PC-9 (cell line): ENCODE data around the gene CACNA1B. TPM values are rescaled to one million over a fixed set of nuclear protein-coding genes. Genes with fewer than 3 reads are reported as not detected.

Experiments used
- BruUV-seq: library from RNA; stranded (reverse); fragments of 400-500 nt; replicated peaks from 2 replicates; lab custom pipeline; 2021; lab: Mats Ljungman, UMichigan
- CTCF ChIA-PET: fragments of 300-600 bp; sonication (Branson Sonifier 250); formaldehyde crosslinking; loops from one replicate; lab custom pipeline; 2022; ENCODE audit warnings: antibody characterized with exemption; lab: Charles Lee
- POLR2A ChIA-PET: fragments of 300-600 bp; sonication (Branson Sonifier 250); formaldehyde crosslinking; loops from one replicate; lab custom pipeline; 2022; ENCODE audit warnings: antibody characterized with exemption; ENCODE audit not compliant: unreplicated experiment; lab: Charles Lee
- DNase-seq, 2 experiments: peaks; one replicate each; pipeline versions ENCODE4 v3.0.0 to v3.0.0-alpha.2; 2015 to 2022; ENCODE audit warnings: mixed read lengths in 1 of 2
- H2AFZ ChIP-seq: fragments of 200-600 bp; sonication (generic); 2 replicates; pipeline ENCODE4 v1.8.1; 2017; ENCODE audit warnings: antibody characterized with exemption
- H3F3A ChIP-seq: fragments of 200-600 bp; sonication (generic); 2 replicates; pipeline ENCODE4 v1.8.1; 2017; ENCODE audit warnings: antibody characterized with exemption, mild to moderate bottlenecking, low read depth; ENCODE audit not compliant: insufficient read depth
- H3K27ac ChIP-seq: fragments of 200-600 bp; sonication (generic); 2 replicates; pipeline ENCODE4 v1.6.1; 2016; ENCODE audit warnings: mixed run types
- H3K27me3 ChIP-seq: fragments of 200-600 bp; sonication (generic); 2 replicates; pipeline ENCODE4 v1.6.1; 2016; ENCODE audit warnings: low read depth, mixed run types; ENCODE audit not compliant: insufficient read depth
- H3K36me3 ChIP-seq: fragments of 200-600 bp; sonication (generic); 2 replicates; pipeline ENCODE4 v1.6.1; 2016; ENCODE audit warnings: low read depth, mixed run types
- H3K4me1 ChIP-seq: fragments of 200-600 bp; sonication (generic); replicated peaks from 2 replicates; pipeline ENCODE4 v1.6.1; 2016; ENCODE audit warnings: mixed run types; ENCODE audit not compliant: insufficient read depth
- H3K4me2 ChIP-seq: fragments of 200-600 bp; sonication (generic); 2 replicates; pipeline ENCODE4 v1.6.1; 2017; ENCODE audit warnings: mixed run types
- H3K4me3 ChIP-seq: fragments of 200-600 bp; sonication (generic); 2 replicates; pipeline ENCODE4 v1.6.1; 2016; ENCODE audit warnings: mixed run types
- H3K79me2 ChIP-seq: fragments of 200-600 bp; sonication (generic); 2 replicates; pipeline ENCODE4 v1.6.1; 2017; ENCODE audit warnings: low read depth, mixed run types
- H3K9me2 ChIP-seq: fragments of 200-600 bp; sonication (generic); 2 replicates; pipeline ENCODE4 v1.8.1; 2017; ENCODE audit warnings: mild to moderate bottlenecking; ENCODE audit not compliant: insufficient read depth
- H3K9me3 ChIP-seq: fragments of 200-600 bp; sonication (generic); 2 replicates; pipeline ENCODE4 v1.8.1; 2016; ENCODE audit warnings: low read depth; ENCODE audit not compliant: insufficient read depth
- H4K20me1 ChIP-seq: fragments of 200-600 bp; sonication (generic); 2 replicates; pipeline ENCODE4 v1.8.1; 2017; ENCODE audit not compliant: insufficient read depth
- CTCF ChIP-seq: fragments of 200-600 bp; sonication (generic); conservative IDR thresholded peaks from 2 replicates; pipeline ENCODE4 v1.6.1; 2017; ENCODE audit warnings: mixed run types, antibody characterized with exemption, mild to moderate bottlenecking, moderate library complexity
- EZH2 ChIP-seq: fragments of 200-600 bp; sonication (generic); IDR thresholded peaks from 2 replicates; pipeline ENCODE4 v1.8.0; 2017; ENCODE audit warnings: antibody characterized with exemption, low read depth
- intact Hi-C: fragments of 100-400 bp; cut with micrococcal nuclease; formaldehyde crosslinking; loops from one replicate; pipeline ENCODE4 v1.10.0; 2022; ENCODE audit not compliant: unreplicated experiment
- total RNA-seq: library from RNA; stranded (reverse); gene quantifications from 2 replicates; pipeline ENCODE4 v1.2.3, GENCODE V29; 2021

Gene CACNA1B
- total RNA-seq, 1 experiment from 2014 or later: not detected

- TF ChIP-seq EZH2: no peak
- H3K36me3 ChIP-seq: no peaks in the 10 kb centered on the region
- H3K4me3 ChIP-seq: no peak overlapping the region
- ChIA-PET CTCF (no interaction called here), POLR2A (no interaction called here)
- intact Hi-C loops: no loop called here
- no peaks in the 10 kb centered on the region for H3K27me3 ChIP-seq
- no peaks in the 10 kb centered on the region for H3F3A ChIP-seq
- H3K4me2 ChIP-seq: no peak overlapping the region
- H3K4me1 ChIP-seq: no peaks in the 10 kb centered on the region
- H2AFZ ChIP-seq: no peak overlapping the region
- no peaks in the 10 kb centered on the region for H3K9me3 ChIP-seq
- no peaks in the 10 kb centered on the region; the same call in 1 of the 2 replicates for H4K20me1 ChIP-seq
- H3K27ac ChIP-seq: no peak overlapping the region
- no TSS peak for BruUV-seq
- H3K9me2 ChIP-seq: no peaks in the 10 kb centered on the region
- DNase-seq: no peak
- H3K79me2 ChIP-seq: no peaks in the 10 kb centered on the region
Measured at GRCh38 chr9:137833721-137834613, 43.6 kb upstream of the CACNA1B start.

DNA sequence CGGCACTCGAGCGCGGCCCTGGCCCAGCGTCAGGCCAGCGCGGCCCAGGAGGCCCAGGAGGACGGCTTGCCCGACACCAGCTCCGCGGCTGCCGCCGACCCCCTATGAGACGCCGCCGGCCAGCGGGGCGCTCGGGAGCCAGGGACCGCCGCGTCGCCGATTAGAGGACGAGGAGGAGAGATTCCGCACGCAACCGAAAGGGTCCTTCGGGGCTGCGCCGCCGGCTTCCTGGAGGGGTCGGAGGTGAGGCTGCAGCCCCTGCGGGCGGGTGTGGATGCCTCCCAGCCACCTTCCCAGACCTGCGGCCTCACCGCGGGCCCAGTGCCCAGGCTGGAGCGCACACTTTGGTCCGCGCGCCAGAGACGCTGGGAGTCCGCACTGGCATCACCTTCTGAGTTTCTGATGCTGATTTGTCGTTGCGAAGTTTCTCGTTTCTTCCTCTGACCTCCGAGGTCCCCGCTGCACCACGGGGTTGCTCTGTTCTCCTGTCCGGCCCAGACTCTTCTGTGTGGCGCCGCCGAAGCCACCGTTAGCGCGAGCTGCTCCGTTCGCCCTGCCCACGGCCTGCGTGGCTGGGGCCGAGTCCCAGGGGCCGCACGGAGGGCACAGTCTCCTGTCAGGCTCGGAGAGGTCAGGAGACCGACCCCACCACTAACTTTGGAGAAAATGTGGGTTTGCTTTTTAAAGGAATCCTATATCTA lies 42.6 kb upstream of the CACNA1B start:
- Histone ChIP-seq H3K9me2 (no peaks in the 10 kb centered on the region), H3K4me3 (no peak overlapping the region), H3K36me3 (no peaks in the 10 kb centered on the region), H3K27me3 (no peaks in the 10 kb centered on the region), H3K4me1 (no peaks in the 10 kb centered on the region), H3K79me2 (no peaks in the 10 kb centered on the region), H3K4me2 (no peak overlapping the region), H3K9me3 (no peaks in the 10 kb centered on the region), H3K27ac (no peak overlapping the region), H3F3A (no peaks in the 10 kb centered on the region), H4K20me1 (no peaks in the 10 kb centered on the region; the same call in 1 of the 2 replicates), H2AFZ (no peak overlapping the region)
- no peak for DNase-seq
- intact Hi-C loops: no loop called here
- no peak for TF ChIP-seq CTCF
- no peak for TF ChIP-seq EZH2
- BruUV-seq: no TSS peak
- POLR2A ChIA-PET: no interaction called here
- CTCF ChIA-PET: no interaction called here

DNA sequence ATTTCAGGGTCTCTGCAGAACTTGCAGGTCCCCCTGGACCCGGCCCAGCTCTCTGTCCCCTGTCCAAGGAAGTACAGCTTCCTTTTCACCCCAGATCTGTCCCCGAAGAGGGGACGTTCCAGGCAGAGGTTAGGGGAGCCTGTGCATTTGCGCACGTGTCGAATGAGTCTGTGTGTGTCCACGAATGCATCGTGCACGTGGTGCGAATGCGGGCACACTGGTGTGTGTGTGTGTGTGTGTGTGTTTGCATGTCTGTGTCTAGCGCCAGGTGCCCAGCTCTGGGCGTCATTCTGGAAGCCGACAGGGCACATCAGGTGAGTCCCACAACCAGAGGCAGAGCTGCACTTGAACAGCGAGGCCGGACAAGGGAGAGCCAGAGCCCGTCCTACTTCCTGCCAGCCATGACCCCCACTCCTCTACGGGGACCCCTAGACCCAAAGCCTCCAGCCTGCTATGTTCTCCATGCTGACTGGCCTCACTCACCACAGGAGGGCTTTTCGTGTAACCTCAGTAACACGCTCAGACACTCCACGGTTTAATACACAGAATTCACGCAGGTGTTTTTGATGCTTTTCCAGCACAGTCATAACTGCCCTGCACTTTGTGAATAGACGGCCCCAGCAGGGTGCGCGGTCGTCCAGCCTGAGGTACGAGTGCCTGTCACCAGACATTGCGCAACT lies 41.3 kb upstream of the CACNA1B start:
- Histone ChIP-seq H3K79me2 (no peaks in the 10 kb centered on the region), H3K36me3 (no peaks in the 10 kb centered on the region), H3K27ac (no peak overlapping the region), H2AFZ (no peak overlapping the region), H3K4me2 (no peak overlapping the region), H3F3A (no peaks in the 10 kb centered on the region), H3K4me3 (no peak overlapping the region), H3K4me1 (no peaks in the 10 kb centered on the region), H3K9me2 (no peaks in the 10 kb centered on the region), H3K27me3 (no peaks in the 10 kb centered on the region), H4K20me1 (no peaks in the 10 kb centered on the region), H3K9me3 (no peaks in the 10 kb centered on the region)
- POLR2A ChIA-PET: no interaction called here
- no TSS peak for BruUV-seq
- no peak for DNase-seq
- intact Hi-C loops: no loop called here
- TF ChIP-seq EZH2: no peak
- CTCF ChIA-PET: no interaction called here

DNA sequence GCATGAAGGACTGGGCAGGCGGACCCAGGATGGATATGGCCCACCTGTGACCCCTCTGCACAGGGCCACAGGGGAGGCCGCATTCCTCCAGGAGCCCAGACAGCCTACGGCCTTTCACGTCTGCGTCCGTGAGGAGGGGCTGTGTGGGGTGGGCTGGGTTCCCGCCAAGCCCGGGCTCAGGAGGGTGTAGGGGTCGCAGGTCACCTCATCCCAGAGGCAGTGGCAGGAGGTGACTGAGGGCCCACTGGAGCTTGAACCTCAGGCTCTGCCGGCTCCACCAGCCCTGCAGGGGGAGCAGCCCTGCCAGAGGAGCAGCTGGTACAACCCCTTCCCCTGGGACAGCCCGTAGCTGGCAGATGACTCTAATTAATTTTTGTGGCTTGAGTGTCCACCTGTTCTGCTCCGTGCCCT lies 40.7 kb upstream of the CACNA1B start:
- Histone ChIP-seq H2AFZ (no peak overlapping the region), H4K20me1 (no peaks in the 10 kb centered on the region), H3K27ac (no peak overlapping the region), H3K79me2 (no peaks in the 10 kb centered on the region), H3K9me2 (no peaks in the 10 kb centered on the region), H3K36me3 (no peaks in the 10 kb centered on the region), H3K9me3 (no peaks in the 10 kb centered on the region), H3F3A (no peaks in the 10 kb centered on the region), H3K4me1 (no peaks in the 10 kb centered on the region), H3K4me2 (no peak overlapping the region), H3K4me3 (no peak overlapping the region), H3K27me3 (no peaks in the 10 kb centered on the region)
- CTCF ChIA-PET: no interaction called here
- TF ChIP-seq CTCF (no peak), EZH2 (no peak)
- no TSS peak for BruUV-seq
- POLR2A ChIA-PET: no interaction called here
- intact Hi-C loops: no loop called here
- no peak for DNase-seq
